Measurements from ENCODE around the gene SPC24.
"Not testable (repeated sequence)": the region's sequence is repeated elsewhere in the genome, so short reads cannot be mapped to it uniquely, and the experiment has no call there.

The SPC24 gene

DNA sequence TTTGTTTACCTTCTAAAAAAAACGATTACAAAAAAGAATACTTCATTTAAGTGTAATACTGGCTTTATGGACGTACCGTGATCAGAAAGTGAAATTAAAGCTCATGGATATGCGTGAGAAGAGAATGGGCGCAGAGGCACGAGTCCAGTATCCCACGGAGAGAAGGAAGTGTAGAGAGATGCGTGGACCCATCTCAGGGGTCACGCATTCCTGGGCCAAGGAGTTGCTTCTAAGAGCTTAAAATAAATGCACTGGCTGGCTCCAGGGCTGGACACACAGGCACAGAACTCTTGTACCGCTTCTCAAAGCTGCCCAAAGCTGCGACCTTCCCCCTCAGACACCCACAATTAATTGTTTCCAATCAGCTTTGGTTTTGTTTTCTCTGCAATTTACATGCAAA is 8.7 kb upstream of the SPC24 start:
- DNase-seq: no peak

DNA sequence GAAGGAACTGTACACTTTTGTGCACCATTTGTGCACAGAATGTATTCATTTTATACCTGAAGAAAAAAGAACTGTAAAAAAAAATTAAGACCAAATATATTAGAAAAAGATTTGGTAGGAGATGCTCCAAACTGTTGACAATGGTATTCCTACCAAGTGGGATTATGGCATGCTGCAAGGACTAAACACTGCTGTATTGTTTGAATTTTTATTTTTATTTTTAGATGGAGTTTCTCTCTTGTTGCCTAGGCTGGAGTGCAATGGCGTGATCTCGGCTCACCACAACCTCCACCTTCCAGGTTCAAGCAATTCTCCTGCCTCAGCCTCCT is 4.8 kb upstream of the SPC24 start:
- DNase-seq: not testable (repeated sequence)

DNA sequence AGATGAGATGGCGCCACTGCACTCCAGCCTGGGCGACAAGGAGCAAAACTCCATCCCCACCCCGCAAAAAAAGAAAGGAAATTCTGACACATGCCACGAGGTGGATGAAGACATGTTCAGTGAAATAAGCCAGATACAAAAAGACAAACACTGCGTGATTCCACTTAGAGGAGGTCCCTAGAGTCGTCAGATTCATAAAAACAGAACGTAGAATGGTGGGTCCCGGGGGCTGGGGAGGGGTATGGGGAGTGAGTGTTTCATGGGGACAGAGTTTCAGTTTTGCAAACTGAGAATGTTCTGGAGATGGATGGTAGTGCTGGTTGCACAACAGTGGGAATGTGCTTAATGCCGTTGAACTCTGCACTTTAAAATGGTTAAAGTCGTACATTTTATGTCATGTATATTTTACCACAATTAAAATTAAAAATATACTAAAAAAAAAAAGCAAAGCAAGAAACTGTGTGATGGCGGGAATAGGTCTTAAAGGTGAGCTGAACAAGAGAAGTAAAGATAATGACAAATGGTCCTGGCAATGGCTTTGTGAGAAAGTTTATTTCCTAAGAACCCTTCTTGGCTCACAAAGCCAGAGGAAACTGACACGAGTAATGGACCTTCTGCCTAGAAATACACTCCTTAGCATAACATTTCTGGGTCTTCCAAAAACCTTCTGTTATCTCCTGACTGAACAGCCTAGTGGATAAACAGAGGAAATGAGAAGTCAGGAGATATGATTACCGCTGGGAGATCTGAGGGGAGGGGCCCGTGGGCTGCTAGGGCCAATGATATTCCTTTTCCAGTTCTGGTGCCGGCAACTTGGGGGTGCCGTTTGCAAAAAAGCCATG is 4.2 kb upstream of the SPC24 start:
- no peak for DNase-seq

DNA sequence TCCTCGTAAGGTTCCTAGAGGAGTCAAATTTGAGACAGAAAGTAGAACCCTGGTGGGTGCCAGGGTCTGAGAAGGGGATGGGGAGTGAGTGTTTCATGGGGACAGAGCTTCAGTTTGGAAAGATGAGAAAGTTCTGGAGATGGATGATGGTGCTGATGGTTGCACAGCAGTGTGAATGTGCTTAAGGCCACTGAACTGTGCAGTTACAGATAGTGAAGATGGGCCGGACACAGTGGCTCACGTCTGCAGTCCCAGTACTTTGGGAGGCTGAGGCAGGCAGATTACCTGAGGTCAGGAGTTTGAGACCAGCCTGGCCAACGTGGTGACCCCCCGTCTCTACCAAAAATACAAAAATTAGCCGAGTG is 917 bp downstream of the SPC24 start:
- no peak for DNase-seq

DNA sequence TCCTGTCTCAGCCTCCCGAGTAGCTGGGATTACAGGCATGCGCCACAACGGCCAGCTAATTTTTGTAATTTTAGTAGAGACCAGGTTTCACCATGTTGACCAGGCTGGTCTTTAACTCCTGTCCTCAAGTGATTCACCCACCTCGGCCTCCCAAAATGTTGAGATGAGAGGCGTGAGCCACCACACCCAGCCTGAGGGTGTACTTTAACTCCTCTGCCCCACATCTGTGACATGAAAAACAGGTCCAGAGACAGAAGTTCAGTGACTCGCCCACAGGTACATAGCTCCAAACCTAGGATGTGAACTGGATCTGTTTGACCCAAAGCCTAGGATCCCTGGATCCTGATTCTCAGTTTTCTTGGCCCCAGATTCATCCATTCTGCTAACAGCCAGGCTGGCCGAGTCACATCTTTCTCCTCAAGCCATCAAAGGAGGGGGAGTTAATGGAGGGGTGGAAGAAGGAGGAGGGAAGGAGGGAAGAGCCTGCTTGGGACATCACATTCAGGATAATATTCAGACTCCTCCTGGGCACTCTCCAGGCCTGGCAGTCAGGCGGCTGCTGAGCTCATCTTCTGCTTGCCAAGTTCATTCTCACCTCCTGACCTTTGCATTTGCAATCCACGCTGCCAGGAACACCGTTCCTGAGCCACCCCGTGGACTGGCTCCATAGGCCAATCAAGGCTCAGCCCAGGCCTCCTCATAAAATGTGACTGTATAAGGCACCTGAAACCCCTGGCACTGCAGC is 3.1 kb downstream of the SPC24 start:
- no peak for DNase-seq

DNA sequence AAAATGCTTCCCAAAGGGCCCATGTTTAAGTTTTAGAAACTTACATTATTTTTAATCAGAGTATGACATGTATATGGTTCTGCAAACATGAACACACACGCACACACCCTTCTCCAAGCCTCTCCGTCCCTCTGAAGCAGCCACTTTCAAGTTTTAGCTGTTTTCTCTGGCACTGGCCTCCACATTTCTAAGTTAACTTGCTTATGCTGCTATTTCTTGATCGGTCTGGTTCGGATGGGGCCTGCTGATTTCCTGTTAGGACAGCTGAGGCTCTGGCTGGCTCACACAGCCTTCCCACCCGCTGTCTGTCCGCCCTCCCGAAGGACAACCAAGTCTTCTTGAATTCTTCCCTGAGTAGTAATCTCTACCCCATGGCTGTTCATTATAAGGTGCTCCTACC is 4.4 kb downstream of the SPC24 start:
- DNase-seq: no peak

DNA sequence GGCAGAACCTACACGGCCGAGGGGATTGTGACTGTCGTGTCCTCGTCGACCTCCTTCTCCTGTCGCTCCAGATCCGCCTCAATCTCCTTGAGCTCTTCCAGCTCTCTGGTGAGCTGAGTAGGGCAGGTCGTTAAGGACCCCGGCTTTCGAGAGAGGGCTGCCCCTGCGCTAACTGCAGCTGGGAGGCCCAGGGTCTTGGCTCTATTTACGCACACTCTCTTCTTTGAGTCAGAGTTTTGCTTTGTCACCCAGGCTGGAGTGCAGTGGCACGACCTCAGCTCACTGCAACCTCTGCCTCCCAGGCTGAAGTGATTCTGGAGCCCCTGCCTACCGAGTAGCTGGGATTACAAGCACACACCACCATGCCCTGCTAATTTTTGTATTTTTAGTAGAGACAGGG is 7.6 kb downstream of the SPC24 start:
- DNase-seq: no peak

DNA sequence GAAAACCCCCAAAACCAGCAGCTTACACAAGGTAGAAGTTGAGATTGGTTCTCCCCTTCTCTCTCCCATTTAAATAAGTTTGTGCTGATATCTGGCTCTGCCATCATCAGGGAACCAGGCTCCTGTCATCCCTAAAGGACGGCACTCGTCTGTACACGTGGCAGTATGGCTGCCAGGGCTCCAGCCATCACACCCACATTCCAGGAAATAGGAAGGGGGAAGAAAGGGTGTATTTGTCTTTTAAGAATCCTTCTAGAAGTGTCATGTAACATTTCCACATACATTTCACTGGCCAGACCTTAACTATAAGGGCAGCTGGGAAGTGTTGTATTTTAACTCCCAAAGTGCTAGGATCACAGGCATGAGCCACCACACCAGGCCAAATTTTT is 10.1 kb downstream of the SPC24 start:
- no peak for DNase-seq

DNA sequence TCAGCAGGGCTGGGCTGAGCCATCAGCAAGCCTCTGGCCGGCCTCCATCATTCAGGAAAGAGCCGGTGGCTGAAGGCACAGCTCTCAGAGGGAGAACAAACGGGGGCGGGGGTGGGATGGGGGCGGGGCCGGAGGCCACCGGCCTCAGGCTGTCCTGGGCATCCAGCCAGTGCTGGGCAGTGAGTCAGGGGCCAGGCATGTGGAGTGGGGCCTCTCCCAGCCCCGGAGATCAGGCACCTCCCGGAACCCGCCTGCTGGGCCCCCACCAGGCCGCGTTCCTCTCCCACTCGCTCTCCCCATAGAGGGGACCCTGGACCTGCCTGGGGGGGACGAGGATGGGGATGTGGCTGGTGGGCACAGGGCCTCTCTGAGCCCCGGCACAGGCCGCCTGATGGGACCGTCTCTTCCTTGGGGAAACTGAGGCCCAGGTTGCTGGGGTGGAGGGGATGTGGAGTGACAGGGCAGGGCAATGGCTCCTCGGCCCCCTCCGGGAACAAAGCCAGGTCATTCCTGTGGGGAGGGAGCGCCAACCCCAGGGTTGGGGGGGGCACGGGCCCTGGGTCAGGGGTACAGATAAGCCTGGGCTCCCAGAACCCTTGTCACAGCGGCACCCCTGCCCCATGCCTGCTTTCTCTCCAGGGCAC is 12.9 kb downstream of the SPC24 start:
- DNase-seq: no peak

DNA sequence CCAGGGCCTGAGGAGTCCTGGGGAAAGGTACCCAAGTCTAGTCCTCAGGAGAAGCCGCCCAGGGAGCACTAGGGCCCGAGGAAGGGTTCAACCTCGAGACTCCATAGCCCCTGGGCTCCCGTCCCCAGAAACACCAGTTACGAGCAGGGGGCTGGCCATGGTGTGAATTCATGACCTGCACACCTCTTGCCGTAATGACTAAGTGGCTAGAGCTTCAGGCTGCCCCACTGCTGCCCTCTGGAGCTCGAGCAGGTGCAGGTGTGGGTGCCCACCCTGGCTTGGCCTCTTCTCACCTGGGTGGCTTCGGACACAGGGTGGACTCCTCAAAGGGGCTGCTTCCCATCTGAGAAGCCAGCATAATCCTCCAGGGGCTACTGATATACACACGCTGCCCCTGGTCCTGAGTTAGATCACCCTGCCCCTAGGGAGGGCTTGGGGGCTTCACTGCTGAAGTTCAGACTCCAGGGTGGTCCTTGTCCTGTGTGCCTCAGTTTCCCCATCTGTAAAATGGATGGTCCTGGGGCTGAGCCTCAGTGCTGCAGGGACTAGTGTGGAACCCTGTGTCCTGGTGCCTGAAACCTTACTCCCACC is 13.6 kb downstream of the SPC24 start:
- DNase-seq: no peak

DNA sequence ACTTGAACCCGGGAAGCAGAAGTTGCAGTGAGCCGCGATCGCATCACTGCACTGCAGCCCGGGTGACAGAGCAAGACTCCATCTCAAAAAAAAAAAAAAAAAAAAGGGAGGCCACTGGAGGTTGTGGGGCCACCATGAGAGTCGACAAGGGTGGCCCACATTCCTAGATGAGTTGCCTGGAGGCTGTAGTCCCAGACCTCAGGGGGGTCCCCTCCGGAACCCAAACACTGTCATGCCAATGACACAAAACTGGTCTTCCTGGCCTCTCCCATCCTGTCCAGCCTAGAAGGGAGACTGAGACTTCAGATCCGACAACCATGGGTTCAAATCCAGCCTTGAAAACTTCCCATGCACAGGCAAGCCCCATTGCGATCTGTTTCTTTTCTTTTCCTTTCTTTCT is 14.7 kb downstream of the SPC24 start:
- no peak for DNase-seq

DNA sequence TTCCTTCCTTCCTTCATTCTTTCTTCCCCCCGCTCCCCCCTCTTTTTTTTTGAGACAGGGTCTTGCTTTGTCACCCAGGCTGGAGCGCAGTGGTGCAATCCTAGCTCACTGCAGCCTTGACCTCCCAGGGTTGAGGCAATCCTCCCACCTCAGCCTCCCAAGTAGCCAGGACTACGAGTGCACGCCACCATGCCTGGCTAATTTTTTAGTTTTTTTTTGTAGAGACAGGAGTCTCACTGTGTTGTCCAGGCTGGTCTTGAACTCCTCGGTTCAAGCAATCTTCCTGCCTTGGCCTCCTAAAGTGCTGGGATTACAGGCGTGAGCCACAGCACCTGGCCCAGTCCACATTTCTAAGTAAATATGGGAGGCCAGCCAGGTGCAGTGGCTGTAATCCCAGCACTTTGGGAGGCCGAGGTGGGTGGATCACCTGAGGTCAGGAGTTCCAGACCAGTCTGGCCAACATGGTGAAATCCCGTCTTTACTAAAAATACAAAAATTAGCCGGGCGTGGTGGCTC is 15.5 kb downstream of the SPC24 start:
- not testable (repeated sequence) for DNase-seq

DNA sequence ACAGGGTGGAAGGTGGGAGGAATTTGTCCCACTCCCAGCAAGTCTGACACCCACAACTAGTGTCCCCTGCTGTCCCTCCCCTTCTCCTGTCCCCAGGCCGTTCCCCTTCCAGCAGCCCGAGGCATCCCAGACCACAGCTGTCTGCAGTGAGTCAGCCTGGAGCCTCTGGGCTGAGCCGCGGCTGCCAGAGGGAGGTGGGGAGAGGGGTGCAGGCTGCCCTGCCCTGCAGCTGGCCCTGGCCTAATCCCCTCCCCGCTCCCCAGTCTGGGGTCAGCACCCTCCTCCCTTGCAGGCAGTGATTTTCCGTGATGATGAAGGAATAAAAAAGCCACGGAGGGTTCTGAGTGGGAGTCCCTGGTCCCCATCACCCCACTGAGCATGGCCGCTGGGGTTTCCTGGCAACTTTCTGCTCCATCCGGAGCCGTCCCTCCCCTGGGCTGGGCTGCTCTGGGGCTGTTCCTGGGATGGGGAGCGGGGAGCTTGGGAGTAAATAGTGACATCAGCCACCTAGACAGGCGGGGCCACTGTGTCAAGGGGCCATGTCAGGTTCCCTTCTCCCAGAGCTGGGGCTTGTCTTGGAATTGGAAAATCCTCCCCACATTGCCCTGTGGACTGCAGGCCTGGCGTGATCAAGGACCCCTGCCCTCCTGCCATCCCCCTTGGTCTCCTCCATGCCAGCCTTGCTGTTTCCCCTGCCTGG is 16.8 kb downstream of the SPC24 start:
- no peak for DNase-seq

DNA sequence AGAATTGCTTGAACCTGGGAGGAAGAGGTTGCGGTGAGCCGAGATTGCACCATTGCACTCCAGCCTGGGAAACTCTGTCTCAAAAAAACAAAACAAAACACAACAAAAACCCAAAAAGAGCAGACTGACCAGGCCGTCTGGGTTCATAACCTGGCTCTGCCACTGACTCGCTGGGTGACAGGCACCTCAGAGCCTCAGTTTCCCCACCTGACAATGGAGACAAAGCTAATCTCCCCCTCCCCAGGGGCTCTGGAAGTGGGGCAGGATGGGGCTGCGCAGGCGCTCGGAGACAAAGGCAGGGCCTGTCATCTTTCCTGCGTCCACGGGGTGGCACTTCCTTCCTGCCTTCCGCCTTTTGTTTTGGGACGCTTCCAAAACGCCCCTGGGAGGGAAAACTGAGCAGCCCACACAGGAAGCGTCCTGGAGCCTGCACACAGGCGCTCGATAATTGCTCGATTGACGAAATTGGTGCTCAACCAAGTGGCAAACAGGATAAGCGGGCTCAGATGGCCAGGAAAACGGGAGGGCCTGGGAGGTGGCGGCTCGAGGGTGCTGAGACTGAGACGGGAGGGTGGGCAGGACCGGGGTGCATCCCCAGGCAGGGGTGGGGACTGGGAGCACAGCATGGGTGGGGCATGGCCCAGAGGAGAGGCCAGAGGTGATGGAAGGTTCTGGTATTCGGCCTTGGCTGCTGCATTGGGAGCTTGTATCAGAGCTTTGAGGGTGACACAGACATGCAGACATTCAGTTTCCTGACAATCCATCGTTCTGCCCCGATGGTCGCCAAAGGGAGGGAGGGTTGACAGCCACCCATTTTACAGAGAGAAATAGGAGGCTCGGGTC is 17.8 kb downstream of the SPC24 start:
- DNase-seq: peak; percentile 39

DNA sequence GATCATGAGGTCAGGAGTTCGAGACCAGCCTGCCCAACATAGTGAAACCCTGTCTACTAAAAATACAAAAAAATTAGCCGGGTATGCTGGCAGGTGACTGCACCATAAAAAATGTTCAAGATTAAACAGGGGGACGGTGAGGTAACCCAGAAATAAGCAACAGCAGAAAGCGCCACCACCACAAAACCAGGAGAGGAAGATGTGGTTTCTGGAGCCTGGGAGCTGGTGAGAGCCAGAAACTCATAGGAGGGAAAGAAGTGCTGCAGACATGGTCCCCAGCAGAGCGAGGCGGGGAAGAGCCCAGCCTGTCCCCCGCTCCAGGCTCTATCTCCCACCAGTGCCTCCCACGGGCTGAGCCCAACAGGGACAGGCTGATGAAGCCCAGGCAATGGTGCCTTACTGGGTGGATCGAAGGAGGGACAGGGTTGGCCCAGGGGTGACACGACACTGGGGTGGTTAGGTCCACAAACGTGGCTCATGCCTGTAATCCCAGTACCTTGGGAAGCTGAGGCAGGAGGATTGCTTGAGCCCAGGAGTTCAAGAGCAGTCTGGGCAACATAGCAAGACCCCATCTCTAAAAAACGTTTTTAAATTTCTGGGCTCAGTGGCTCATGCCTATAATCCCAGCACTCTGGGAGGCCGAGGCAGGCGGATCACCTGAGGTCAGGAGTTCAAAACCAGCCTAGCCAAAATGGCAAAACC is 19.0 kb downstream of the SPC24 start:
- no peak for DNase-seq

DNA sequence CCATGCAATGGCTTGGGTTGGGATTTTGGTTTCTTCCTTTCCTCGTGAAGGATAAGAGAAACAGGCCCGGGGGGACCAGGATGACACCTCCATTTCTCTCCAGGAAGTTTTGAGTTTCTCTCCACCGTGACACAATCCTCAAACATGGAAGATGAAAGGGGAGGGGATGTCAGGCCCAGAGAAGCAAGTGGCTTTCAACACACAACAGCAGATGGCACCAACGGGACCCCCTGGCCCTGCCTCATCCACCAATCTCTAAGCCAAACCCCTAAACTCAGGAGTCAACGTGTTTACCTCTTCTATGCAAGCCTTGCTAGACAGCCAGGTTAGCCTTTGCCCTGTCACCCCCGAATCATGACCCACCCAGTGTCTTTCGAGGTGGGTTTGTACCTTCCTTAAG is 24.1 kb downstream of the SPC24 start:
- no peak for DNase-seq

DNA sequence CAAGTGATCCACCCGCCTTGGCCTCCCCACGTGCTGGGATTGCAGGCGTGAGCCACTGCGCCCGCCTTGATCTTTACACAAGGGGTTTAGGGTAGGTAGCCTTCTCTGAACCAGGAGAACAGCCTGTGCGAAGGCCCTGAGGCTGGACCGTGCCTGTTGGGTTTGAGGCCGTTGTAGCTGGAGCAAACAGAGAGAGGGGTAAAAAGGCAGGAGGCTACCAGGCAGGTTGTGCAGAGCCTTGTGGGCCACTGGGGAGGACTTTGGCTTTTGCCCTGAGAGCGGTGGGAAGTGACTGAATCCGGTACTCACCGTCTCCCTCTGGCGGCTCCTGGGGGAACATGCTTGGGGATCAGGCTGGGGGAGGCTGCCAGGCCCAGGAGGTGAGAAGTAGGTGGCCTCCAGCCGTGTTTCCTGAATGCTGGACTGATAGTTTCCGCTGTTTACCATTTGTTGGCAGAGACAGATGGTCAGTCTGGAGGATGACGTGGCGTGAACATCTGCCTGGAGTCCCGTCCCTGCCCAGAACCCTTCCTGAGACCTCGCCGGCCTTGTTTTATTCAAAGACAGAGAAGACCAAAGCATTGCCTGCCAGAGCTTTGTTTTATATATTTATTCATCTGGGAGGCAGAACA is 24.6 kb downstream of the SPC24 start:
- peak; percentile 38 for DNase-seq

DNA sequence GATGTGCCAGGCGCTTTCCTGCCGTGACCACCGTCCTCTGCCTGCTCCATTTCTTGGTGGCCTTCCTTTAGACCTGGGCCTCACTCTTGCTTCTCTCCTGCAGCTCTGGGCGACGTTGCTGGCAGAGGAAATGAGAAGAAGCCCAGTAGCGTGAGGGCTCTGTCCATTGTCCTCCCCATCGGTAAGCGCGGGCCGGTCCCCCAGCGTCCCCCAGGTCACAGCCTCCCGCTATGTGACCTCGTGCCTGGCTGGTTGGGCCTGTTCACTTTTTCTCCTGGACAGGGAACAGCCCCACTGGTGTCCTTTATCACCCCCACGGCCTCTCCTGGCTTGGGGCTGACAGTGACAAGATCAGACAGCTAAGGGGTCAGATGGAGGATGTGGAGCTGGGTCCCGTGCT is 27.7 kb downstream of the SPC24 start:
- DNase-seq: no peak

DNA sequence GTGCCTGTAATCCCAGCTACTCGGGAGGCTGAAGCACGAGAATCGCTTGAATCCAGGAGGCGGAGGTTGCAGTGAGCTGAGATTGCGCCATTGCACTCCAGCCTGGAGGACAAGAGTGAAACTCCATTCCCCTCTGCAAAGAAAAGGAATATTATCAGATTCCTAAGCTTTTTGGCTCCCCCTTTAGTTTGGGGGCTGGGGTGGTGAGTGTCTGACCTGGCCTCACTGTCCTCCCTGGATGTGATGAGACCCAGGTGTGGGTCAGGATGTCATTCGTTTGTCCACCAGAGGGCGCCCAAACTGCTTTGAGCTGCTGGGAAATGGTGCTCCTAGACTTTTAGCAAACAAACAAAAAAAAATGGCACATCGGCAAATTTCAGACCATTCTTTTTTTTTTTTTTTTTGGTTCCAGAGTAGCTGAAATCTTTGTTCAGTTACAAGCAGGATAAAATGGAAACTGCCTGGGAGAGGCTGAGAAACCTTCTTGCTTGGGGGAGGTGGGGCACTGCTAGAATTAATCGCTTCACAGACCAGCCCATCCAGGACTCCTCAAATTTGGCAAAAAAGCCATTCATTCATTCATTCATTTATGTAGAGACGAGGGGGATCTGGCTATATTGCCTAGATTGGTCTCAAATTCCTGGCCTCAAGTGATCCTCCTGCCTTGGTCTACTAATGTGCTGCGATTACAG is 29.4 kb downstream of the SPC24 start:
- peak; percentile 57 for DNase-seq

DNA sequence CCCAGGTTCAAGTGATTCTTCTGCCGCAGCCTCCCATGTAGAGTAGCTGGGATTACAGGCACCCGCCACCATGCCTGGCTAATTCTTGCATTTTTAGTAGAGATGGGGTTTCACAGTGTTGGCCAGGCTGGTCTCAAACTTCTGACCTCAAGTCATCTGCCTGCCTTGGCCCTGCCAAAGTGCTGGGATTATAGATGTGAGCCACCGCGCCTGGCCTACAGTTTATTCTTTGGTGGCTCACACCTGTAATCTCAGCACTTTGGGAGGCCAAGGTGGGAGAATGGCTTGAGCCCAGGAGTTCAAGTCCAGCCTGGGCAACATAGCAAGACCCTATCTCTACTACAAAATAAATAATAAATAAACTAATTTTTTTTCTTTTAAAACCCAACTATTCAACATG is 31.4 kb downstream of the SPC24 start:
- DNase-seq: not testable (repeated sequence)
